Mucosa of stomach (tissue), 1 donor: Measurements from ENCODE around the gene PKD1L1.
"Not testable (repeated sequence)": the region's sequence is repeated elsewhere in the genome, so short reads cannot be mapped to it uniquely, and the experiment has no call there.

Source experiments
- H3K27me3 ChIP-seq: one replicate; pipeline ENCODE4 v1.7.0; 2013; ENCODE audit warnings: mild to moderate bottlenecking, low read length; ENCODE audit not compliant: control insufficient read depth, insufficient read depth
- H3K36me3 ChIP-seq: one replicate; pipeline ENCODE4 v1.7.0; 2013; ENCODE audit warnings: low read length; ENCODE audit not compliant: control insufficient read depth, insufficient read depth
- H3K4me1 ChIP-seq: one replicate; pipeline ENCODE4 v1.7.0; 2013; ENCODE audit warnings: mild to moderate bottlenecking, low read length; ENCODE audit not compliant: control insufficient read depth, insufficient read depth
- H3K4me3 ChIP-seq: one replicate; pipeline ENCODE4 v1.7.0; 2013; ENCODE audit warnings: low read length
- H3K9ac ChIP-seq: one replicate; pipeline ENCODE4 v1.7.0; 2013; ENCODE audit warnings: mild to moderate bottlenecking, low read length, moderate library complexity
- H3K9me3 ChIP-seq: one replicate; pipeline ENCODE4 v1.7.0; 2013; ENCODE audit warnings: mild to moderate bottlenecking, low read length, moderate library complexity; ENCODE audit not compliant: control insufficient read depth
- donor health status: Pancreatic carcinoma.

PKD1L1 gene

DNA sequence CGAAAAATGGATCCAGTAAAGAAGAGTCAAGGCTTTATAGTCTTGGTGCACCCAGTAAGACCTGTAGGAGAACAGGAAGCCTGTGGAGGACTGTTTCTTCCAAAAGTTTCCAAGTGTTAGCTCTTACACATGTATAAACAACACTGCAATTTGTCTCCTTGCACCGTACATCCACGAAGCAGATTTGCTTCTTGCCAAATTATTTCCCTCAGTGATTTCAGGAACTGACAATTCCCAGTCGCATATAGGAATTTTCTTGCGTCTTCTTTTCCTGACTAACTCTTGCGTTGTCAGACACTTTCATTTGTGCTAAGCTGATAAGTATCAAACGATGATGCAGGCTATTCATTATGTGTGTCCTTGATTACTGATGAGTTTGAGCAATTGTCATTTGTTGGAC, 182.1 kb downstream of the PKD1L1 start:
- no peaks in the 10 kb centered on the region for H3K36me3 ChIP-seq
- no peaks in the 10 kb centered on the region for H3K27me3 ChIP-seq
- H3K4me1 ChIP-seq = peaks cover 12% of the 10 kb centered on the region
- H3K9ac ChIP-seq = no peak overlapping the region
- H3K4me3 ChIP-seq = no peak overlapping the region
- H3K9me3 ChIP-seq = no peaks in the 10 kb centered on the region

DNA sequence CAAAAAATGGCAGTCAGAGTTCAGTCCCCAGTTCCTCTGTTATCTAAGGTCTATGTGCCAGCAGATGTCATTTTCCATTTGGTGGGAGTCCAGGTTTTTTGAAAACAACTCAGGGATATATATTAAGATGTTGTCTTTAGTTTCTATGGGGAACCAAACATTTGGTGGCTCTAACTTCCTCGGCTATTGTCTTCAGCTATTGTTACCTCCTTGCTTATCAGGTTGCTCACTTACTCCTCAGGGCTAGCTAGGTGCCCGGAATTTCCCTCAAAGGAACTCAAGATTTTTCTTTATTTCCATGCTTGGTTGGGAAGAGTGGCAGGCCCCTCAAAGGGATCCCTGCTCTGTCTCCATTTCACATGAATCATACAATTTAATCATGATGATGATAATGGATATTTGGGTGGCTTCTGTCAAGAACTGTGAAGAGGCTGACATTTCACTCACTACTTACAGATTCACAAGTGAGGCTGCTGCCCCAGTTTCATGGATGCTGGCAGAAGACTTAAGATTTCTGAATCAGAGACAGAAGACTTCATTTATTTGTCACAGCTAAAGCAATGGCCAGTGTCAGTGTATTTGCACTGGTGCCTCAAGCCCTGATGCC, 182.8 kb downstream of the PKD1L1 start:
- Histone ChIP-seq H3K4me1 (peaks cover 12% of the 10 kb centered on the region), H3K4me3 (no peak overlapping the region), H3K27me3 (no peaks in the 10 kb centered on the region), H3K9me3 (no peaks in the 10 kb centered on the region), H3K9ac (no peak overlapping the region), H3K36me3 (no peaks in the 10 kb centered on the region)

DNA sequence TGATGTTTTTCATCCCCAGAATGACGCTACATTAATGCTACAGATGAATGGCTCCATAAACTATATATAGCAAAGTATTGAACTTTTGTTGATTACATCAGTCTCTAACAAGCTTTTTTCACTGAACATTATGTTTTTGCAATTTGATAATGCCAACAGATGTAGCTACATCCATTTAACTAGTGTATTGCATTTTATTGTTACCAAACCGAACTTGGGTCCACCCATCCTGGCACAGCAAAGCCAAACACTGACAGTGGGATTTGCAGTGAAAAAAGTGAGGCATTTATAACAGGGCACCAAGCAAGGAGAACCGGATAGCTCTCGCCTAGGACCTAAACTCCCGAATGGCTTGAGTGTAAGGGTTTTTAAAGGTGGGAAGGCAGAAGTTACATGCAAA, 183.5 kb downstream of the PKD1L1 start:
- peaks cover 12% of the 10 kb centered on the region for H3K4me1 ChIP-seq
- no peak overlapping the region for H3K9ac ChIP-seq
- H3K9me3 ChIP-seq = no peaks in the 10 kb centered on the region
- H3K36me3 ChIP-seq = no peaks in the 10 kb centered on the region
- H3K4me3 ChIP-seq = no peak overlapping the region
- H3K27me3 ChIP-seq = no peaks in the 10 kb centered on the region

GRCh38 chr7:47763063-47763974, 184.9 kb downstream of the PKD1L1 start:
- Histone ChIP-seq H3K27me3 (no peaks in the 10 kb centered on the region), H3K9ac (no peak overlapping the region), H3K36me3 (no peaks in the 10 kb centered on the region), H3K9me3 (no peaks in the 10 kb centered on the region), H3K4me3 (no peak overlapping the region), H3K4me1 (peaks cover 12% of the 10 kb centered on the region)

- H3K9ac ChIP-seq = no peak overlapping the region
- H3K4me1 ChIP-seq = peaks cover 12% of the 10 kb centered on the region
- no peaks in the 10 kb centered on the region for H3K9me3 ChIP-seq
- no peaks in the 10 kb centered on the region for H3K36me3 ChIP-seq
- H3K4me3 ChIP-seq = no peak overlapping the region
- no peaks in the 10 kb centered on the region for H3K27me3 ChIP-seq
Measured at GRCh38 chr7:47762746-47763062, 185.6 kb downstream of the PKD1L1 start.

DNA sequence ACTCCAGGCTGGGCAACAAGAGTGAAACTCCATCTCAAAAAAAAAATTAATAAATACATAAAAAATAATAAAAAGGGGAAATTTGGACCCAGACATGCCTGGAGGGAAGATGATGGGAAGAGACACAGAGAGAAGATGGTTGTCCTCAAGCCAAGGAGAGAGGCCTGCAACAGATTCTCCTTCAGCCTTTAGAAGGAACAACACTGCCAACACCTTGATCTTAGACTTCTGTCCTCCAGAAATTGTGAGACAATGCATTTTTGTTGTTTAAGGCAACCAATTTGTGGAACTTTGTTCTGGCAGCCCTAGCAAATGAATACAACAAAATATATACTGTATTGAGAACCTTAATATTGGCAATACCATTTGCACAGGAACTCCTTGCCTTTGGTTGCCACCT, 186.1 kb downstream of the PKD1L1 start:
- Histone ChIP-seq H3K4me3 (no peak overlapping the region), H3K9ac (no peak overlapping the region), H3K36me3 (no peaks in the 10 kb centered on the region), H3K27me3 (no peaks in the 10 kb centered on the region), H3K4me1 (peaks cover 12% of the 10 kb centered on the region), H3K9me3 (no peaks in the 10 kb centered on the region)

DNA sequence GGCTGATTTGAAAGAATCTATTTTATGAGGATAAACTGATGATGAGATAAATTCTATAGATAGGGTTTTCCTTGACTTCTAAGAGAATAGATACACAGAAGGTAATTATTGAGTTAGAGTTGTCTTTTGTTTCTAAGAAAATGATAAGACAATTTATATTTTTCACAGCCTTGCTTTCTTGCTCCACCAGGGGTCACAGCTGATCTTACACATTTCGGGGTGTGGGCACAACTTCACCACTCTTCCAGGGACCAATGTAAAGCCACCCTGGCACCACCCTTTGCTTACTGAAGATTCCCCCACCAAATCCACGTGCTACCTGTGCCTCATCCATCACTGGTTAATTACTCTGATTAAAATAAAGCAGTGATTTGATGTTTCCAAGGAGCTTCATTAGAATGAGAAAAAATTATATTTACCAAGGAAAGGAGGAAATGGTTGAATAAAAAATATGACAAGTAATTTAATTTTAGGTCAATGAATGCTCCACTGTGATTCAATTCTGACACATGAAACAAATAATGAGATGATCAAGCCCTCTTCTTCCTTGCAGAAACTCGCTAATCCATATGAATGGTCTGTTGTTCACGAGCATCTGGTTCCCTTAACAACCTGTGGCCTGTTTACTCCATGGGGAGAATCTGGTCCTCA, 189.1 kb downstream of the PKD1L1 start:
- Histone ChIP-seq H3K4me3 (no peak overlapping the region), H3K4me1 (peaks cover 12% of the 10 kb centered on the region), H3K9ac (no peak overlapping the region), H3K27me3 (no peaks in the 10 kb centered on the region), H3K36me3 (no peaks in the 10 kb centered on the region), H3K9me3 (no peaks in the 10 kb centered on the region)

GRCh38 chr7:47758546-47758945, 189.7 kb downstream of the PKD1L1 start:
- Histone ChIP-seq H3K9ac (no peak overlapping the region), H3K27me3 (no peaks in the 10 kb centered on the region), H3K4me1 (peaks cover 10% of the 10 kb centered on the region), H3K4me3 (no peak overlapping the region), H3K9me3 (no peaks in the 10 kb centered on the region), H3K36me3 (no peaks in the 10 kb centered on the region)

DNA sequence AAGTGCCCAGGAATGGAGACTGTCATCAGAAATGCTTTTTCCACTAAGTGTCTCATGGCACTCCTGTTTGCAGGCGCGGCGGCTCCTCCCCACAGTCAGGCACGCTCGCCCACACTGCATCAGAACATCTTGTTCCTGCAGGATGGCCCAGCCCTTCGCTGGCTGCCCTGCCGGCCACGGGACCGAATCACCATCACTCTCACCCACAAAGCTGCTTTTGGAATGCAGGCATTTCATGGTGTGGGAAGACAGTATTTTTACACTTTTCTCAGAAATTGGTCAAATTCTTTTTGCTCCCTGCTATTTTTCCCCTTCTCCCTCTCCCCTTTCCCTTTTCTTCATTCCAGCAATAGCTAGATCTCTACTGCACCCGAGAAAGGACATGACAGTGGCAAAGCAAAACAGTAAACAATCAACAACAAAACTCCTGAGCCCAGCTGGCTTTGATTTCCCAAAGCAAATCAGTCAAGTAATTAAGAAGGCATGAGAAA, 190.3 kb downstream of the PKD1L1 start:
- Histone ChIP-seq H3K9me3 (no peaks in the 10 kb centered on the region), H3K27me3 (no peaks in the 10 kb centered on the region), H3K36me3 (no peaks in the 10 kb centered on the region), H3K4me3 (no peak overlapping the region), H3K4me1 (peaks cover 4% of the 10 kb centered on the region), H3K9ac (no peak overlapping the region)

GRCh38 chr7:47756636-47757035, 191.6 kb downstream of the PKD1L1 start:
- Histone ChIP-seq H3K36me3 (no peaks in the 10 kb centered on the region), H3K9me3 (no peaks in the 10 kb centered on the region), H3K27me3 (no peaks in the 10 kb centered on the region), H3K9ac (no peak overlapping the region), H3K4me3 (no peak overlapping the region), H3K4me1 (no peaks in the 10 kb centered on the region)

GRCh38 chr7:47755248-47755647, 193.0 kb downstream of the PKD1L1 start:
- Histone ChIP-seq H3K4me3 (no peak overlapping the region), H3K9ac (no peak overlapping the region), H3K36me3 (no peaks in the 10 kb centered on the region), H3K27me3 (no peaks in the 10 kb centered on the region), H3K4me1 (no peaks in the 10 kb centered on the region), H3K9me3 (no peaks in the 10 kb centered on the region)

DNA sequence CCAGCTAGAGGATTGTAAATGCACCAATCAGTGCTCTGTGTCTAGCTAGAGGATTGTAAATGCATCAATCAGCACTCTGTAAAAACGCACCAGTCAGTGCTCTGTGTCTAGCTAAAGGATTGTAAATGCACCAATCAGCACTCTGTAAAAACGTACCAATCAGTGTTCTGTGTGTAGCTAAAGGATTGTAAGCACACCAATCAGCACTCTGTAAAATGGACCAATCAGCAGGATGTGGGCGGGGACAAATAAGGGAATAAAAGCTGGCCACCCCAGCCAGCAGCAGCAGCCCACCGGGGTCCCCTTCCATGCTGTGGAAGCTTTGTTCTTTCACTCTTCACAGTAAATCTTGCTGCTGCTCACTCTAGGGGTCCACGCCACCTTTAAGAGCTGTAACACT, 196.5 kb downstream of the PKD1L1 start:
- not testable (repeated sequence) for H3K27me3 ChIP-seq, H3K4me3 ChIP-seq, H3K9me3 ChIP-seq

More for the DNA sequence above, 196.5 kb downstream of the PKD1L1 start:
- not testable (repeated sequence) for H3K36me3 ChIP-seq, H3K9ac ChIP-seq, H3K4me1 ChIP-seq
